Heart left ventricle (tissue), 13 donors: ENCODE data around the gene CD300C.
"Not testable (repeated sequence)": the region's sequence is repeated elsewhere in the genome, so short reads cannot be mapped to it uniquely, and the experiment has no call there.

ENCODE experiments used
- CTCF ChIP-seq, 12 donors: fragments of 200-600 bp; sonication (generic) in 4 of 12; IDR thresholded peaks; one replicate each; pipeline versions ENCODE4 v1.5.0 to v1.8.0; 2018 to 2022; ENCODE audit warnings: antibody characterized with exemption in 12 of 12, mild to moderate bottlenecking in 5 of 12
- POLR2A ChIP-seq, 2 donors: fragments of 450-650 bp; IDR thresholded peaks; one replicate each; pipeline ENCODE4 v1.6.1; 2017; ENCODE audit warnings: antibody characterized with exemption in 2 of 2, mild to moderate bottlenecking in 2 of 2, moderate library complexity in 2 of 2
- donor health status: ischemic (EF 13 %, LVEDD 7.1; RV severe dilation, severe dysfunction).
- donor health status: DM: no; HTN: yes; CAD: no.
- donor health status: DM: no; HTN: no; CAD: no.
- donor health status: ischemic (EF 25% LVEDD 6.9; RV normal size, moderate dysfunction).
- donor health status: ischemic (EF 25% LVEDD 5.7; RV mildly dilated, moderate dysfunction).
- donor health status: ischemic (EF 35%, LVEDD 5.7; RV mildly dilated, moderate dysfunction).
- donor health status: nonischemic (EF 11% LVEDD 7.7; RV severe dilation, severe dysfunction).
- donor health status: DM: yes; HTN: yes; CAD: no.
- donor health status: PGD.
- donor health status: ischemic (EF 29% LVEDD 5.4; RV normal size, mild dysfunction).
- donor health status: nonischemic (EF 23%, LVEDD 6.1; RV moderate dilation, normal function).

GRCh38 chr17:74518413-74518981 lies 27.4 kb downstream of the CD300C start:
- not testable (repeated sequence) for TF ChIP-seq POLR2A, CTCF (IDR thresholded peaks at IDR 0.05)
